H1 (cell line): ENCODE results near the gene TAMM41. TPM values are rescaled to one million over a fixed set of nuclear protein-coding genes. Genes with fewer than 3 reads are reported as not detected.

ENCODE experiments used
- CHD2 ChIP-seq: IDR thresholded peaks from 2 replicates; pipeline ENCODE4 v1.6.1; 2012; ENCODE audit warnings: low read length, improper control_type of control experiment
- CTBP2 ChIP-seq: IDR thresholded peaks from 2 replicates; pipeline ENCODE4 v1.7.0; 2011; ENCODE audit warnings: borderline replicate concordance, mild to moderate bottlenecking, moderate library complexity, mixed read lengths, low read length; ENCODE audit not compliant: insufficient read depth, insufficient read length
- KDM1A ChIP-seq: fragments of 200-600, 300-600 bp; sonication (generic); IDR thresholded peaks from 2 replicates; pipeline ENCODE4 v1.7.1; 2016; ENCODE audit warnings: mild to moderate bottlenecking, low read length, borderline replicate concordance
- SAP30 ChIP-seq: fragments of 300-600 bp; sonication (generic); IDR thresholded peaks from 2 replicates; pipeline ENCODE4 v1.7.1; 2012; ENCODE audit warnings: low read length, moderate library complexity, mild to moderate bottlenecking, inconsistent platforms; ENCODE audit not compliant: insufficient read depth, insufficient replicate concordance
- polyA plus RNA-seq, 7 experiments: library from polyadenylated mRNA; depleted of rRNA in 3 of 7; stranded (reverse) in 5 of 7; unstranded in 2 of 7; fragments of >200 nt in 5 of 7; fragments of 200-250 nt in 2 of 7; gene quantifications; 1 replicate in 5 of 7; 2 replicates in 1 of 7; 4 replicates in 1 of 7; pipeline versions ENCODE4 v1.2.1 to v1.2.3, GENCODE V29; 2011 to 2013; ENCODE audit warnings: missing spikeins in 2 of 7, mixed read lengths in 2 of 7
- total RNA-seq: library from RNA; stranded (reverse); fragmentation: NEBNext Ultra II Directional; extraction: Animal tissue kit (Norgen Biotek cat#: 25700); gene quantifications from 2 replicates; pipeline ENCODE4 v1.2.1, GENCODE V29; 2021

The TAMM41 gene
- total and polyA plus RNA-seq, 2 of the 8 experiments (the other 6 are each of a cell fraction or from before 2014, with no cell fraction given) = 16.9 to 22.5 TPM

GRCh38 chr3:11832981-11833905 is 13.4 kb downstream of the TAMM41 start (continued):
- no peak for TF ChIP-seq KDM1A
- no peak for TF ChIP-seq CTBP2
- no peak for TF ChIP-seq SAP30
- no peak for TF ChIP-seq CHD2
